Neural progenitor cell (in vitro differentiated cells): ENCODE data around the gene WASL. TPM values are rescaled to one million over a fixed set of nuclear protein-coding genes. Genes with fewer than 3 reads are reported as not detected.

Experiments used
- DNase-seq: peaks from one replicate; pipeline ENCODE4 v3.0.0-alpha.2; 2016; ENCODE audit warnings: low spot score
- H2AFZ ChIP-seq: fragments of 200-600 bp; sonication (generic); replicated peaks from 2 replicates; pipeline ENCODE4 v1.6.1; 2016; ENCODE audit warnings: antibody characterized with exemption
- H3F3A ChIP-seq: fragments of 200-600 bp; sonication (generic); 2 replicates; pipeline ENCODE4 v1.6.1; 2016; ENCODE audit warnings: antibody characterized with exemption, low read depth
- H3K27ac ChIP-seq: fragments of 200-600 bp; sonication (generic); 2 replicates; pipeline ENCODE4 v1.5.1; 2016; ENCODE audit warnings: mild to moderate bottlenecking
- H3K27me3 ChIP-seq: fragments of 200-600 bp; sonication (generic); 2 replicates; pipeline ENCODE4 v1.6.1; 2016; ENCODE audit warnings: mild to moderate bottlenecking, moderate library complexity
- H3K36me3 ChIP-seq: fragments of 200-600 bp; sonication (generic); 2 replicates; pipeline ENCODE4 v1.5.1; 2016
- H3K4me1 ChIP-seq: fragments of 200-600 bp; sonication (generic); 2 replicates; pipeline ENCODE4 v1.6.1; 2016; ENCODE audit warnings: mixed run types
- H3K4me2 ChIP-seq: fragments of 200-600 bp; sonication (generic); 2 replicates; pipeline ENCODE4 v1.6.1; 2016
- H3K4me3 ChIP-seq: fragments of 200-600 bp; sonication (generic); 2 replicates; pipeline ENCODE4 v1.5.1; 2016
- H3K79me2 ChIP-seq: fragments of 200-600 bp; sonication (generic); 2 replicates; pipeline ENCODE4 v1.6.1; 2016; ENCODE audit warnings: low read depth
- H3K9ac ChIP-seq: fragments of 200-600 bp; sonication (generic); 2 replicates; pipeline ENCODE4 v1.6.1; 2016
- H3K9me3 ChIP-seq: fragments of 200-600 bp; sonication (generic); 2 replicates; pipeline ENCODE4 v1.5.1; 2016; ENCODE audit warnings: low read depth
- H4K20me1 ChIP-seq: fragments of 200-600 bp; sonication (generic); 2 replicates; pipeline ENCODE4 v1.6.1; 2016; ENCODE audit warnings: low read depth
- H3K27ac Mint-ChIP-seq: 3 replicates; pipeline ENCODE4 v1.8.0; 2021; ENCODE audit warnings: mixed read lengths
- H3K27me3 Mint-ChIP-seq: 2 replicates; pipeline ENCODE4 v1.8.0; 2022; ENCODE audit warnings: low read depth, mild to moderate bottlenecking, inconsistent platforms, moderate library complexity, mixed read lengths; ENCODE audit not compliant: insufficient read depth
- H3K36me3 Mint-ChIP-seq: 3 replicates; pipeline ENCODE4 v1.8.0; 2021; ENCODE audit warnings: mixed read lengths
- H3K4me1 Mint-ChIP-seq: 3 replicates; pipeline ENCODE4 v1.8.0; 2021; ENCODE audit warnings: mixed read lengths
- H3K4me3 Mint-ChIP-seq: 3 replicates; pipeline ENCODE4 v1.8.0; 2021; ENCODE audit warnings: mild to moderate bottlenecking, moderate library complexity, mixed read lengths
- H3K9me3 Mint-ChIP-seq: 3 replicates; pipeline ENCODE4 v1.8.0; 2020; ENCODE audit warnings: mixed read lengths
- CTCF ChIP-seq: fragments of 200-600 bp; sonication (generic); IDR thresholded peaks from 2 replicates; pipeline ENCODE4 v1.5.1; 2017; ENCODE audit warnings: antibody characterized with exemption, mild to moderate bottlenecking
- EZH2 ChIP-seq: fragments of 200-600 bp; sonication (generic); IDR thresholded peaks from 2 replicates; pipeline ENCODE4 v1.6.1; 2017; ENCODE audit warnings: antibody characterized with exemption, mild to moderate bottlenecking, moderate library complexity
- EZH2phosphoT487 ChIP-seq: fragments of 200-600 bp; sonication (generic); IDR thresholded peaks from 2 replicates; pipeline ENCODE4 v1.6.1; 2017; ENCODE audit warnings: antibody characterized with exemption
- total RNA-seq: library from RNA; depleted of rRNA; stranded (reverse); fragments of >200 nt; gene quantifications from 2 replicates; pipeline ENCODE4 v1.2.3, GENCODE V29; 2015; ENCODE audit warnings: low replicate concordance

The WASL gene
- total RNA-seq, 1 donor from 2014 or later, result 30.4 TPM

- peaks cover 13% of the 10 kb centered on the region for H3K4me1 Mint-ChIP-seq
- H3K9me3 Mint-ChIP-seq, result peaks cover 12% of the 10 kb centered on the region
These were observed 33.0 kb downstream of the WASL start for GRCh38 chr7:123715799-123716198.

GRCh38 chr7:123715198-123715597, 33.6 kb downstream of the WASL start:
- H3K4me3 ChIP-seq, result no peak overlapping the region
- H3K27me3 ChIP-seq, result no peaks in the 10 kb centered on the region
- TF ChIP-seq EZH2phosphoT487 (no peak), CTCF (no peak), EZH2 (no peak)
- peaks cover 6% of the 10 kb centered on the region for H3K4me1 ChIP-seq
- Mint-ChIP-seq H3K27me3 (no peaks in the 10 kb centered on the region), H3K4me1 (peaks cover 19% of the 10 kb centered on the region), H3K4me3 (no peak overlapping the region), H3K9me3 (peaks cover 12% of the 10 kb centered on the region), H3K36me3 (peaks cover 23% of the 10 kb centered on the region), H3K27ac (no peak overlapping the region)
- H4K20me1 ChIP-seq, result peaks cover 44% of the 10 kb centered on the region
- H3K79me2 ChIP-seq, result peaks cover 95% of the 10 kb centered on the region
- H3K9me3 ChIP-seq, result no peaks in the 10 kb centered on the region
- no peak overlapping the region for H2AFZ ChIP-seq
- H3K27ac ChIP-seq, result no peak overlapping the region
- H3K9ac ChIP-seq, result no peak overlapping the region
- no peak for DNase-seq
- H3K4me2 ChIP-seq, result no peak overlapping the region
- H3F3A ChIP-seq, result peaks cover 4% of the 10 kb centered on the region
- H3K36me3 ChIP-seq, result no peaks in the 10 kb centered on the region

More at GRCh38 chr7:123715799-123716198, 33.0 kb downstream of the WASL start:
- Mint-ChIP-seq H3K27ac (no peak overlapping the region), H3K27me3 (no peaks in the 10 kb centered on the region), H3K36me3 (peaks cover 24% of the 10 kb centered on the region), H3K4me3 (no peak overlapping the region)
- H3K79me2 ChIP-seq, result peaks cover 95% of the 10 kb centered on the region
- no peaks in the 10 kb centered on the region for H3K9me3 ChIP-seq
- no peak for TF ChIP-seq EZH2
- no peak for TF ChIP-seq CTCF
- TF ChIP-seq EZH2phosphoT487, result no peak
- no peak for DNase-seq
- peaks cover 38% of the 10 kb centered on the region for H4K20me1 ChIP-seq
- peaks cover 3% of the 10 kb centered on the region for H3F3A ChIP-seq
- no peak overlapping the region for H3K27ac ChIP-seq
- H3K9ac ChIP-seq, result no peak overlapping the region
- H3K27me3 ChIP-seq, result no peaks in the 10 kb centered on the region
- H3K4me1 ChIP-seq, result peaks cover 7% of the 10 kb centered on the region
- H2AFZ ChIP-seq, result no peak overlapping the region
- no peaks in the 10 kb centered on the region for H3K36me3 ChIP-seq
- no peak overlapping the region for H3K4me2 ChIP-seq
- no peak overlapping the region for H3K4me3 ChIP-seq

GRCh38 chr7:123714296-123715080, 34.3 kb downstream of the WASL start:
- no peak overlapping the region for H3K4me3 Mint-ChIP-seq
- H3K79me2 ChIP-seq, result peaks cover 94% of the 10 kb centered on the region
- H3K27ac ChIP-seq, result no peak overlapping the region
- H3K4me1 Mint-ChIP-seq, result peaks cover 22% of the 10 kb centered on the region
- DNase-seq, result no peak
- no peak overlapping the region for H3K9ac ChIP-seq
- H3K4me2 ChIP-seq, result no peak overlapping the region
- no peaks in the 10 kb centered on the region for H3K36me3 ChIP-seq
- H3K9me3 ChIP-seq, result no peaks in the 10 kb centered on the region
- no peaks in the 10 kb centered on the region for H3K27me3 Mint-ChIP-seq
- no peak overlapping the region for H3K27ac Mint-ChIP-seq
- peaks cover 7% of the 10 kb centered on the region for H3K9me3 Mint-ChIP-seq
- peaks cover 6% of the 10 kb centered on the region for H3K4me1 ChIP-seq
- no peak for TF ChIP-seq EZH2
- no peaks in the 10 kb centered on the region for H3K27me3 ChIP-seq
- H3F3A ChIP-seq, result peaks cover 4% of the 10 kb centered on the region
- no peak overlapping the region for H2AFZ ChIP-seq
- H3K4me3 ChIP-seq, result no peak overlapping the region
- peaks cover 16% of the 10 kb centered on the region for H3K36me3 Mint-ChIP-seq
- H4K20me1 ChIP-seq, result peaks cover 49% of the 10 kb centered on the region

GRCh38 chr7:123712619-123713018, 36.2 kb downstream of the WASL start:
- no peak overlapping the region for H3K9ac ChIP-seq
- H3K36me3 ChIP-seq, result no peaks in the 10 kb centered on the region
- H3K4me1 Mint-ChIP-seq, result peaks cover 24% of the 10 kb centered on the region
- H3K79me2 ChIP-seq, result peaks cover 79% of the 10 kb centered on the region
- peaks cover 6% of the 10 kb centered on the region for H3K4me1 ChIP-seq
- H3K9me3 ChIP-seq, result no peaks in the 10 kb centered on the region
- H3K27me3 ChIP-seq, result no peaks in the 10 kb centered on the region
- H3K9me3 Mint-ChIP-seq, result no peaks in the 10 kb centered on the region
- no peak overlapping the region for H2AFZ ChIP-seq
- H3K27me3 Mint-ChIP-seq, result no peaks in the 10 kb centered on the region
- no peak for DNase-seq
- H3K4me3 ChIP-seq, result no peak overlapping the region
- no peak overlapping the region for H3K4me2 ChIP-seq
- H3K27ac Mint-ChIP-seq, result no peak overlapping the region
- H3F3A ChIP-seq, result peaks cover 4% of the 10 kb centered on the region
- no peak overlapping the region for H3K27ac ChIP-seq
- H3K36me3 Mint-ChIP-seq, result peaks cover 13% of the 10 kb centered on the region
- H4K20me1 ChIP-seq, result peaks cover 48% of the 10 kb centered on the region
- no peak for TF ChIP-seq EZH2
- TF ChIP-seq CTCF, result no peak
- no peak for TF ChIP-seq EZH2phosphoT487
- no peak overlapping the region for H3K4me3 Mint-ChIP-seq
